Hindlimb muscle (tissue), 1 donor: Measurements from ENCODE around the gene FARS2. TPM values are rescaled to one million over a fixed set of nuclear protein-coding genes. Genes with fewer than 3 reads are reported as not detected.

Experiments
- DNase-seq: peaks from one replicate; pipeline ENCODE4 v3.0.0-alpha.2; 2013
- polyA plus RNA-seq: library from polyadenylated mRNA; unstranded; fragments of 120-200 nt; gene quantifications from one replicate; pipeline ENCODE4 v1.2.1, GENCODE V29; 2013; ENCODE audit not compliant: insufficient read length

FARS2 gene
- polyA plus RNA-seq, 1 donor: 12.0 TPM

DNA sequence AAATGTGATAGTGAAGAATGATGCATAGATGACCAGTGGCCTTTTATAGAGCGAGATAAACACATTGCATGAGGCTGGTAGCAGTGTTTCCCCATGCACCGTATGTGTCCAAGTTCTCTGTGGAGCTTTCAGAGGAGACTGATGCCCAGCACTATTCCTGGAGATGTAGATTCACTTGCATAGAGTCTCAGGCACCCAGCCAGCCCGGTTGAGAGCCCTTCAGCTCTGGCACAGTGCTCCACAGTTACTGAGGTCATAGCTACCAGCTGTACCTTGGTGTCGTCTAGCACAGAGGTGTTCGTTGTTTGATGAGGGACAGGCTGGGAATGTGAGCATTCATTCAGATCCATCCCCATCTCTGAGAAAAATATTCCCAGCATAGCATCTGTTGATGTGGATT, 328.9 kb downstream of the FARS2 start:
- no peak for DNase-seq

DNA sequence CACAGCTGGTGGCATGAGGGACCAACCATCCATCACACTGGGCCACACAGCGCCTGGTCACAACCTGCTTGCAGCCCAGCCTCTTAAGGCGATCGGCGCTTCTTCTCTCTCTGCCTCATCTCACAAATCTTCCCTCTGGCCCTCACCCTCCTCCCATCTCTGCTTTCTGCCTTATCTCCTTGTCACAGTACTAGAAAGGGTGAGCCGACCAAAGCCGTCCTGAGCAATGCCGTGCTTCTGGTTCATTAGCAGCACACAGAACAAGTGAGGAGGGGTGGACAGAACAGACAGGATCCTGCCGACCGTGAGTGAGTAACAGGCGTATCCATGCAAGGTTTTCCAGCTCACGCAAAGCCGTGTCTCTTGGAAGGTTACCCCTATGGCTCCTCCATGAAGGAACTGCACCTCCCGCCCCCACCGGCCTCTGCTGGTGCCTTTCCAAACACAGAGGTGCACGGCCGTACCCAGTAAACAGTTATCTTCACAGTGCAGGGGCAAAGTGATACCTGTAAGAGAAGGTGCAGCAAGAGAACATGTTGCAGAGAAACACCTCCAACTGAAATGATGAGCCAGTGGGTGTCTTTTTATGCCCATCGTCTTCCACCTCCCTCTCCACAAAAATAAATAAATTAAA, 331.7 kb downstream of the FARS2 start:
- DNase-seq: no peak

- no peak for DNase-seq
Observed at GRCh38 chr6:5595184-5595583, 333.9 kb downstream of the FARS2 start.

- no peak for DNase-seq
Observed at GRCh38 chr6:5597413-5597812, 336.1 kb downstream of the FARS2 start.

GRCh38 chr6:5598123-5598522, 336.8 kb downstream of the FARS2 start:
- DNase-seq: no peak

DNA sequence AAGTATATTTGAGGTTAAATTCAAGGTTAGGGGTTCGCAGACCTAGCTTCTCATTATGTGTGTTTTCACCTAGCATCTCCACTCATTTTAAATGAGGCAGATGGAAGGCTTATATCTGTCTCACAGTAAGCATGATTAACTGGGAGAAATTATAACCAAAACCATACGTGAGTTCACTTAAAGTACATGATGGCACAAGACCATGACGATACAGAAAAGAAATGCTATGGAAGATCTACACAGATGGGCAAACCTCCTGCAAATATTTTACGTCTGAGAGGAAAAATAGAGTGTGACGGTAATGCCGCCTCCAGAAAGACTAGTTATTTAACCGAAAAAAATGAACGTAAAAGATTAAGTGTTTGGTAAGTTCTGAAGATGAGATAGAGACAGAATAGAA, 337.8 kb downstream of the FARS2 start:
- no peak for DNase-seq

- no peak for DNase-seq
Observed at GRCh38 chr6:5605937-5606336, 344.6 kb downstream of the FARS2 start.

- no peak for DNase-seq
Observed at GRCh38 chr6:5606546-5606945, 345.2 kb downstream of the FARS2 start.

- DNase-seq: no peak
Observed at GRCh38 chr6:5610640-5611039, 349.3 kb downstream of the FARS2 start.

DNA sequence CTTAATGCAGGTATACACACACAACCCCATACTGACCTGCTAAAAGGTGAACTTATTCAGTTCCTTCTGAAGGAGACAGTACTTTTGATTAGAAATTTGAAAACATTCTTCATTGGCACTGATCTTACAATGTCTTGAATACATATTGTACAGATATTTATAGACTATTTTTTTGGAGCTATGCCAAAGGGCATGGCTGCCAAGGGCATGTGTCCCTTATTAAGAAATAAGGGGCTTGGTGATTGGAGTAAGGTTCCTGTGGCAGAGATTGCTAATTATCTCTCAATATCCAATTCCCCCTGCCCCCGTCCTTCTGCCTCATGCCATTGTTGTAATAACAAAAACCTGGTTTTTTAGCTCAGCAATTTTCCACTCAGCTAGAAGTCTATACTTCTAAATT, 355.9 kb downstream of the FARS2 start:
- no peak for DNase-seq

GRCh38 chr6:5619249-5619648, 357.9 kb downstream of the FARS2 start:
- no peak for DNase-seq

DNA sequence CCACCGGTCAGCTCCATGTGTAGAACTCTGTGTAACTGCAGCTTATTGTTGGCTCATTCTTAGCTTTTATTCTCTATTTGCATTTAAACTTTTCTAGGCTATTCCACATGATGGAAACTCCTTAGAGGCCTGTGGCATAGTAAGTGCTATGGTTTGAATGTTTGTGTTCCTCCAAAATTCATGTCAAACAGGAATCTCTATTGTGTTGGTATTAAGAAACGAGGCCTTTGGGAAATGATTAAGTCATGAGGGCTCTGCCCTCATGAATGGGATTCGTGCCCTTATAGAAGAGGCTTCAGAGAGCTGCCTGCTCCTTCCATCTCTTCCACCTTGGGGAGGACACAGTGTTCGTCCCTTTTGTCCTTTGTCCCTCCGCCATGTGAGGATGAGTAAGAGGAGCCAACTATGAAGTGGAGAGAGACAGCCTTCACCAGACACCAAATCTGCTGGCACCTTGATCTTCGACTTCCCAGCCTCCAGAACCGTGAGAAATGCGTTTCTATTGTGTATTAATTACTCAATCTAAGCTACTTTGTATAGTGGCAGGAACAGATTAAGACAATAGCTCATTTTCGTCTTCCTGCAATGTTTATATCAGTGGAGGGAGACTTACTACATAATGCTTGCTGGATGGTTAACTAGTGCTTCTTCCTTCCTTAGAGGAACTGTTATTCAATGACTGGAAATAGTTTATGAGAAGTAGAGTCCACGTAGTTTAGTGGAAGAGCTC, 361.1 kb downstream of the FARS2 start:
- no peak for DNase-seq

DNA sequence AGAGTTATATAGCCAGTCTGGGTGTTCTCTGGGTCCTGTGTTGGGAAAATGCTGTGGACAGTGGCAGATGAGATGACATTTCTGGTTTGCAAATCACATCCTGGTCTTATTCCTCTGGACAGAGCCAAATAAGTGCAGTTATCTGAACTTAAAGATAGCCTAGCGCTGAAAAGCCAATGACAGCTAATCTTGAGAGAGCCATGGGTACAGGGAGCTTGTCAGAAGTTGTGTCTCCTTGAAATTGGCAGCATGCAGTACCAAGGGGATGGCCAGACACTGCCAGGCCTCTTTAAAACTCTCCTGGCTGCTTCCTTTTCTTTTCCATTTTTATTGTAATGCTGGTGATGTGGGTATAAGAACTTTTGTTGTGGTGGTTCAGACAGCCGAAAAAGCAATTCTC, 362.5 kb downstream of the FARS2 start:
- no peak for DNase-seq

GRCh38 chr6:5624256-5624655, 362.9 kb downstream of the FARS2 start:
- DNase-seq: no peak

- no peak for DNase-seq
Observed at GRCh38 chr6:5626727-5627426, 365.6 kb downstream of the FARS2 start.

DNA sequence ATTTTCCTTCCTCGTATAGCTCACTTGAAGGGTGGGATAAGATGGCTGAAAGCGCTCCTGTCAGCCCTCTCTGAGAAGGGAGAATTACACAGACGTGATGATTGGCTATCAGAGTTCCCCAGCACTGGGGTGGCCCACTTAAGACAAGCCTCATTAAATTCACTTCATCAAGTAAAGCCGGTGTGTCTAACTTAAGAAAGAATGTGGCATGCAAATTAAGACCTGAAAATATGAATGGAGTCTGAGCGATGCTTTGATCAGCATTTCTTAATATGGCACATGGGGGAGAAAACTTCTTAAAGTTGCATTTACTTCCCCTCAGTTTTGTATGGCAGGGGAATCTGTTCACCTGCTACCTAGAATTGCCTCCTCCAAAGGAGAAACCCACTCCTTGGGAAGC, 369.3 kb downstream of the FARS2 start:
- no peak for DNase-seq

- no peak for DNase-seq
Observed at GRCh38 chr6:5632348-5632935, 371.1 kb downstream of the FARS2 start.

- no peak for DNase-seq
Observed at GRCh38 chr6:5634525-5634924, 373.2 kb downstream of the FARS2 start.

- no peak for DNase-seq
Observed at GRCh38 chr6:5636210-5637030, 375.1 kb downstream of the FARS2 start.

GRCh38 chr6:5637714-5638113, 376.4 kb downstream of the FARS2 start:
- no peak for DNase-seq

DNA sequence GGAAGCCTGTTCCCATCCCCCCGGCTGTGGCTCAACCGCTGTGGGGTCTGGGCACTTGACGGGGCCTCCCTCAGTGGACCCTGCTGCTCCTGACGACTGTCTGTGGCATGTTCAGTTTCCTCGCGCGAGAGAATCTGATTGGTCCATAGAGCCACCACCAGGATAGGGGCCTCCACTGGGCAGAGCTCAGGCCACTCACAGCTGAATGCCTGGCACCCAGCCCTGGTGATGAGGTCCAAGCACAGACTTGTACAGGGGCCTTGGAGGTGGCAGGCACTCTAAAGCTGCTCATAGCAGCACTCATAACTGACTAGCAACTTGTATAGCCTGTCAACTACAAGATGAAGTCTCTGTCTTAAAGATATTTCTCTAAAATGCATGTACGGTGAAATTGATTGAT, 377.4 kb downstream of the FARS2 start:
- DNase-seq: no peak

- no peak for DNase-seq
Observed at GRCh38 chr6:5639193-5639592, 377.9 kb downstream of the FARS2 start.

DNA sequence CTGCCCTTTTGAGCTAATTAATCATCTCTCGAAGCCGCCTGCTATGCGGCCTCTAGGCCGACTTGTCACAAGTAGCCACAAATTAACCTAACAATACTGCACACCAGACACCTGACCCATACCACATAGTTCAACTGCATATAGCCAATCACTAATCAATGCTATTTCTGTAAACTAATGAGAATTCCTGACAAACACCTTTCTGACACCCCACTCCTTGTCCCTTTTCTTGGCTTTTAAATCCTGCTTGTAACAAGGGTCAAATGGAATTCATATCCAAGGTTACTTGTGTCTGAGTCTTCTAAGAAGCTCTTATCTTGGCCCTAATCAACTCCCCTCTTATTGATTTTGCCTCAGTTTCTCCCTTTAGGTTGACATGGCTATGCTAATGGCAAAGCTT, 379.3 kb downstream of the FARS2 start:
- no peak for DNase-seq
